Measurements from ENCODE around the gene TINAGL1.

The TINAGL1 gene

DNA sequence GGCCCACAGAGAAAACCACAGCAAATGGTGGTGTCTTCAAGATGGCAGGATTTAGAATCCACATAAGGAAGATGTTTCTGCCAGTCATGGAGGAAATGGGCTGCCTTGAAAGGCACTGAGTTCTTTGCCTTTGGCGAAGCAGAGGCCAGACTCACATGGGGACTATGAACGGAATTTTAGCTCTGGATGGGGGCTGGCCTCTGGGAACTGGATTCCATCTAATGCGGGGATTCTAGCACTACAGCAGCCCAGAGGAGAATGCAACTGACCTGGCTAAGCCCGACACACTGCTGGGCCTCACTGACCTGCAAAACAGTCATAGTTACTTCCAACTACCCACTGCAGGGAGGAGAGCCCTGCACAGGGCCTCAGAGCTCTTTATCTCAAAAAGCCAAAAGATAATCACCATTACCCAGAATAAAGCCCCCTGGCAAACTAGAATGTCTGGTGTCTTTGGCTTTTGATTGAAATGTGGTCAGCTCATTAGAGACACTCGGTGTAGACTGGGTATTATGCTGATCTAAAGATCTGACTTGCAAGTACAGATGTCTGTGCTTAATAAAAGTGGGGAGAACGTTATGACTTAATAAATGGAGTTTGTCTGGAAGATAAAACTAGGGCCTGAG, 52.7 kb downstream of the TINAGL1 start:
- no peak for DNase-seq

DNA sequence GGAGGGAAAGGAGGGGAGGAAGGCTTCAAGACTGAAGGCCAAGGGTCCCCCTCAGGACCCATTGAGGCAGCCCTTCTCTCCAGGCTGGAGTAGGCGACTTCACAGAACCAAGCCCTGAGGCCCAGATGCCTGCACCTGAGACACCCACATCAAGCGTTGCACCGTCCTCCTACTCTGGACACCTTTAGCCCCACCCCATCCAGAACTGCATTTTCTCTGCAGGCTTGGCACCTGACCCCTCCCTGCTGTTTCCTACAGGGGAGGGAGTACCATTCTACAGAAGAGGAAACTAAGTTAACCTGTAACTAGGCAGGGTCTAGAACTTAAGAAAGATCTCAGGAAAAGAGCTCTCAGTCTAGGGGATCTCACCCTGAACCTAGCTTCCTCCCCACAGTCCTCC, 56.3 kb downstream of the TINAGL1 start:
- DNase-seq = no peak

DNA sequence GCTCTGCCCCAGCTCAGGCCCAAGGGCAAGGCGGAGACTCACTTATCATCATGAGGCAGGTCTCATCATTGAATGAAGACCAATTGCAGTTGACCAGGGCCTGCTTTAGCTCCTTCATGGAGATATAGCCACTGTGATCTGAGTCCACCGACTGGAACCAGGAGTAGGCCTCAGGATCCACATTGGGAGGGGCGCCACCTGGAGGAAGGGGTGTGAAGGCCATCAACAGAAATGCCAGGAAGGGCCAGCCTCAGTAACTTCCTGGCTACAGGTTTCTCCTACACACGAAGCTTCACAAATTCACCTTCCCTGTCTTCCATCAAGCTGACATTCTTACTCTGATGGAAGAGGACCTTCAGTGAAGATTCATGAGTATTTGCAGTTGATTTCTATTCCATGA, 56.8 kb downstream of the TINAGL1 start:
- DNase-seq = peak; percentile 44
